Esophagus squamous epithelium (tissue), 5 donors: Measurements from ENCODE around the gene CCDC13. TPM values are rescaled to one million over a fixed set of nuclear protein-coding genes. Genes with fewer than 3 reads are reported as not detected.

Source experiments
- DNase-seq: peaks from one replicate; lab custom pipeline; 2025; lab: John Stamatoyannopoulos, UW
- H3K27ac ChIP-seq, 4 donors: fragments of 200-600 bp; sonication (generic); one replicate each; pipeline ENCODE4 v1.5.1; 2016 to 2019; ENCODE audit warnings: mild to moderate bottlenecking in 1 of 4
- H3K27me3 ChIP-seq, 4 donors: fragments of 200-600 bp; sonication (generic); 1 replicate in 3 of 4; 2 replicates in 1 of 4; pipeline versions ENCODE4 v1.5.1 to v1.6.0; 2017 to 2021; ENCODE audit warnings: antibody characterized with exemption in 1 of 4
- H3K36me3 ChIP-seq, 3 donors: fragments of 200-600 bp; sonication (generic); one replicate each; pipeline ENCODE4 v1.5.1; 2016 to 2019
- H3K4me1 ChIP-seq, 3 donors: fragments of 200-600 bp; sonication (generic); one replicate each; pipeline ENCODE4 v1.5.1; 2017 to 2019
- H3K4me3 ChIP-seq, 4 donors: fragments of 200-600 bp; sonication (generic); 1 replicate in 3 of 4; 2 replicates in 1 of 4; pipeline ENCODE4 v1.5.1; 2016 to 2019; ENCODE audit warnings: mild to moderate bottlenecking in 2 of 4, moderate library complexity in 1 of 4
- H3K9me3 ChIP-seq, 3 donors: fragments of 200-600 bp; sonication (generic); one replicate each; pipeline ENCODE4 v1.5.1; 2016 to 2019
- CTCF ChIP-seq, 6 experiments: fragments of 450-650 bp in 4 of 6; fragments of 200-600 bp in 2 of 6; sonication (generic) in 2 of 6; IDR thresholded peaks; one replicate each; pipeline ENCODE4 v1.5.1; 2016 to 2019; ENCODE audit warnings: antibody characterized with exemption in 6 of 6, mild to moderate bottlenecking in 4 of 6, moderate library complexity in 4 of 6
- POLR2A ChIP-seq, 4 donors: fragments of 450-650 bp; IDR thresholded peaks; one replicate each; pipeline ENCODE4 v1.6.1; 2017; ENCODE audit warnings: antibody characterized with exemption in 4 of 4, mild to moderate bottlenecking in 4 of 4, moderate library complexity in 3 of 4
- WGBS, 2 donors: methylation state at CpG; one replicate each; pipeline ENCODE4 v1.1.5; 2018; 5-methylcytosine and 5-hydroxymethylcytosine counted together
- intact Hi-C: fragments of 100-400 bp; cut with DNase I; formaldehyde crosslinking; loops from one replicate; pipeline ENCODE4 v1.15.0; 2022
- total RNA-seq, 4 donors: library from RNA; depleted of rRNA; stranded (reverse); fragments of >200 nt; gene quantifications; one replicate each; pipeline ENCODE4 v1.1.0, GENCODE V29; 2016
- donor health status: DM: yes; HTN: yes; CAD: no.

Gene CCDC13
- total RNA-seq, 4 donors from 2014 or later = 0.62 to 1.3 TPM; not detected in 2

DNA sequence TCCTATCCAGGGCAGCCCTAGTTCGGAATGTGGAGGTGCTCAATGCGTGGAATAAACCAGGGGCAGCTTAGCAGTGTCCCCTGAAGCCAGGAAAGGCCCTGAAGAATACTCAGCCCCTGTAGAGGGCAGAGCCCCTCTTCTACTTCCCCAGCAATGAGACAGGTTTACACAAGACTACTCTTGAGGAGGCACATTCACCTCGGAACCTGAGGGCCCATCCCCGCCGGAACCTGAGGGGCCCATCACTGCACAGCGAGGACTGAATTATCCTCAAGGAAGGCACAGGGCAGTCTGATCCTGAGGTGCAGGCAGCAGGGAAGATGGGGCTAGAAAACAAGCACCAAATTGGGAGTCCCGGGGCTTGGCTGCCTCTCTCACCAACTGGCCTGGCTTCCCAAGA is 22.2 kb downstream of the CCDC13 start:
- Histone ChIP-seq H3K4me1 (peaks cover 6 to 43% (median 17%) of the 10 kb centered on the region in 3 donors), H3K4me3 (no peak overlapping the region), H3K27ac (peak overlapping the region in 1 of 4 donors; percentile 80), H3K36me3 (no peaks in the 10 kb centered on the region), H3K27me3 (no peaks in the 10 kb centered on the region), H3K9me3 (no peaks in the 10 kb centered on the region)
- TF ChIP-seq CTCF (IDR thresholded peaks at IDR 0.05) (no peak), POLR2A (IDR thresholded peaks at IDR 0.05) (no peak)
- no peak for DNase-seq
- intact Hi-C loops = no loop called here
- WGBS, 2 donors = 80 to 100% methylated on average over 1 of the region's 7 CpGs

- Histone ChIP-seq H3K27me3 (no peaks in the 10 kb centered on the region), H3K4me1 (peaks cover 16 to 53% (median 23%) of the 10 kb centered on the region in 3 donors), H3K27ac (peak overlapping the region in 3 of 4 donors; percentile 42 to 83 (median 80)), H3K4me3 (no peak overlapping the region), H3K9me3 (no peaks in the 10 kb centered on the region), H3K36me3 (no peaks in the 10 kb centered on the region)
- TF ChIP-seq CTCF (IDR thresholded peaks at IDR 0.05) (peak in 5 of 6 experiments; percentile 17 to 56 (median 35)), POLR2A (IDR thresholded peaks at IDR 0.05) (no peak)
- DNase-seq = no peak
- 27 to 55% methylated on average over 7 to 8 of the region's 10 CpGs for WGBS, 2 donors
- intact Hi-C loops = loop anchor here (10.0 kb wide), 1 partner anchor 165 kb away; the partner anchor contains the start of gene SEC22C
Observed at GRCh38 chr3:42749753-42750231, 23.3 kb downstream of the CCDC13 start.

- no peaks in the 10 kb centered on the region for H3K9me3 ChIP-seq
Observed at GRCh38 chr3:42749025-42749752, 23.9 kb downstream of the CCDC13 start.

DNA sequence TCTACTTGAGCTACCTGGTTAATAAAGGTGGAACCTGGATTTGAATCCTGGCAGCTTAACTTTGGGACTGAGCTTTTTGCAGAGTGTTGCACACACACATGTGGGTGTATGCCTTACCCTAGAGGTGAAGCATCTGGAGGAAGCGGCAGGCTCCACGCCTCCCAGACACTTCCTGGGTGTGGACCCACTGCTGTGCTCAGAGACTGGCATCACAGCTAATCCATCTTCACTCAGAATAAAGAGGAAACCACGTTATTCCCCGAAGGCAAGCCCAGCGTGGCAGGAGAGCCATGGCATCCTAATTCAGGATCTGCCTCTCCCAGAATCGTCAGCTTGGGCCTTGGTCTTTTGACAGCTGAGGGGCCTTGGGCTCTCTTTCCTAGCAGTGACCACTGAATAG is 25.5 kb downstream of the CCDC13 start:
- Histone ChIP-seq H3K27ac (peak overlapping the region in 3 of 4 donors; percentile 80 to 86 (median 83)), H3K27me3 (no peaks in the 10 kb centered on the region), H3K4me1 (peaks cover 21 to 62% (median 25%) of the 10 kb centered on the region in 3 donors), H3K9me3 (no peaks in the 10 kb centered on the region), H3K4me3 (no peak overlapping the region), H3K36me3 (no peaks in the 10 kb centered on the region)
- whole genome bisulfite sequencing, 2 donors = 21 to 43% methylated on average over 6 of the region's 6 CpGs
- DNase-seq = no peak
- TF ChIP-seq CTCF (IDR thresholded peaks at IDR 0.05) = no peak
- no peak for TF ChIP-seq POLR2A (IDR thresholded peaks at IDR 0.05)
- intact Hi-C loops = loop anchor here (10.0 kb wide), 1 partner anchor 163 kb away; the partner anchor contains the start of gene SEC22C

More at GRCh38 chr3:42749025-42749752, 23.9 kb downstream of the CCDC13 start:
- Histone ChIP-seq H3K4me1 (peaks cover 19 to 59% (median 25%) of the 10 kb centered on the region in 3 donors), H3K36me3 (no peaks in the 10 kb centered on the region), H3K27me3 (no peaks in the 10 kb centered on the region), H3K27ac (peak overlapping the region in 3 of 4 donors; percentile 42 to 83 (median 80)), H3K4me3 (no peak overlapping the region)
- intact Hi-C loops = loop anchor here (10.0 kb wide), 1 partner anchor 164 kb away; the partner anchor contains the start of gene SEC22C
- no peak for DNase-seq
- TF ChIP-seq CTCF (IDR thresholded peaks at IDR 0.05) = no peak
- TF ChIP-seq POLR2A (IDR thresholded peaks at IDR 0.05) = no peak
- 66 to 78% methylated on average over 4 to 10 of the region's 10 CpGs for WGBS, 2 donors
